ENCODE results near the gene MYZAP. TPM values are rescaled to one million over a fixed set of nuclear protein-coding genes. Genes with fewer than 3 reads are reported as not detected.

The MYZAP gene
- total and polyA plus RNA-seq, 2 experiments from 2014 or later: 143 to 175 TPM

- Histone ChIP-seq H3K27me3 (no peaks in the 10 kb centered on the region), H3K9me3 (ENCODE audit: low read depth) (no peaks in the 10 kb centered on the region), H3K27ac (no peak overlapping the region), H3K4me3 (no peak overlapping the region), H3K4me1 (ENCODE audit: low read depth) (peaks cover 11% of the 10 kb centered on the region), H3K36me3 (peaks cover 15% of the 10 kb centered on the region)
- DNase-seq (ENCODE audit: low read depth in 1 of 2, low spot score in 1 of 2): no peak
- TF ChIP-seq CTCF (IDR thresholded peaks at IDR 0.05; ENCODE audit: low read depth, low read length): no peak
These were observed 63.3 kb downstream of the MYZAP start for GRCh38 chr15:57655053-57655452.

- Histone ChIP-seq H3K27ac (no peak overlapping the region), H3K4me3 (no peak overlapping the region), H3K4me1 (ENCODE audit: low read depth) (peaks cover 11% of the 10 kb centered on the region), H3K9me3 (ENCODE audit: low read depth) (no peaks in the 10 kb centered on the region), H3K36me3 (peaks cover 13% of the 10 kb centered on the region), H3K27me3 (no peaks in the 10 kb centered on the region)
- peak in 1 of 2 donors; percentile 10 for DNase-seq (ENCODE audit: low read depth in 1 of 2, low spot score in 1 of 2)
- TF ChIP-seq CTCF (IDR thresholded peaks at IDR 0.05; ENCODE audit: low read depth, low read length): no peak
These were observed 64.1 kb downstream of the MYZAP start for GRCh38 chr15:57655809-57656208.

GRCh38 chr15:57656434-57656833 is 64.7 kb downstream of the MYZAP start:
- Histone ChIP-seq H3K27ac (no peak overlapping the region), H3K9me3 (ENCODE audit: low read depth) (no peaks in the 10 kb centered on the region), H3K36me3 (peaks cover 13% of the 10 kb centered on the region), H3K27me3 (no peaks in the 10 kb centered on the region), H3K4me3 (no peak overlapping the region), H3K4me1 (ENCODE audit: low read depth) (peaks cover 11% of the 10 kb centered on the region)
- TF ChIP-seq CTCF (IDR thresholded peaks at IDR 0.05; ENCODE audit: low read depth, low read length): no peak
- DNase-seq (ENCODE audit: low read depth in 1 of 2, low spot score in 1 of 2): no peak

- Histone ChIP-seq H3K4me1 (ENCODE audit: low read depth) (peaks cover 19% of the 10 kb centered on the region), H3K4me3 (no peak overlapping the region), H3K9me3 (ENCODE audit: low read depth) (no peaks in the 10 kb centered on the region), H3K27me3 (no peaks in the 10 kb centered on the region), H3K27ac (no peak overlapping the region), H3K36me3 (peaks cover 13% of the 10 kb centered on the region)
- no peak for TF ChIP-seq CTCF (IDR thresholded peaks at IDR 0.05; ENCODE audit: low read depth, low read length)
- no peak for DNase-seq (ENCODE audit: low read depth in 1 of 2, low spot score in 1 of 2)
These were observed 65.9 kb downstream of the MYZAP start for GRCh38 chr15:57657619-57658018.

GRCh38 chr15:57662091-57662744 is 70.5 kb downstream of the MYZAP start:
- no peaks in the 10 kb centered on the region for H3K9me3 ChIP-seq (ENCODE audit: low read depth)
- peaks cover 13% of the 10 kb centered on the region for H3K36me3 ChIP-seq
- H3K4me3 ChIP-seq: no peak overlapping the region
- H3K4me1 ChIP-seq (ENCODE audit: low read depth): peaks cover 8% of the 10 kb centered on the region
- no peak overlapping the region for H3K27ac ChIP-seq
- H3K27me3 ChIP-seq: no peaks in the 10 kb centered on the region
- DNase-seq (ENCODE audit: low read depth in 1 of 2, low spot score in 1 of 2): no peak
- TF ChIP-seq CTCF (IDR thresholded peaks at IDR 0.05; ENCODE audit: low read depth, low read length): no peak

Data from cardiac muscle cell (in vitro differentiated cells and primary cell).